Head of caudate nucleus (tissue), 42 donors: ENCODE results near the gene PAXX.
"Not testable (repeated sequence)": the region's sequence is repeated elsewhere in the genome, so short reads cannot be mapped to it uniquely, and the experiment has no call there.

ENCODE experiments used
- DNase-seq, 42 donors: peaks; one replicate each; pipeline versions ENCODE4 v3.0.0 to v3.0.0-alpha.2; 2020 to 2021; ENCODE audit warnings: mixed read lengths in 7 of 42
- intact Hi-C: fragments of 100-400 bp; cut with DNase I; formaldehyde crosslinking; loops from one replicate; pipeline ENCODE4 v1.15.0; 2022

Gene PAXX

GRCh38 chr9:136994180-136994887, 2.1 kb downstream of the PAXX start:
- no peak for DNase-seq
- intact Hi-C loops: no loop called here

DNA sequence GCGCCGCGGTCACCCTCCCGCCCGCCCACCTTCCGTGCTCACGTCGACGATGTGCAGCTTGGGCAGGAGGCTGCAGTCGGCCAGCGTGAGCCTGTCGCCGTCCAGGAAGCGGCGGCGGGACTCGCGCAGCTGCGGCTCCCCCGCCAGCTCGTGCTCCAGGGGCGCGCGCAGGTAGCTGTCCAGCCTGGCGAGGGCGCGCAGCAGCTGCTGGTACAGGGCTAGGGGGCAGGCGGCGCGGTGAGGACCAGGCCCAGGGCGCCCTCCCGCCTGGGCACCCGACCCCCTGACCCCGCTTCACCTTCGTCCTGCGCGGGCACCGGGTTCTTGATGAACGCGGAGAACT, 2.6 kb downstream of the PAXX start:
- intact Hi-C loops: no loop called here
- no peak for DNase-seq

DNA sequence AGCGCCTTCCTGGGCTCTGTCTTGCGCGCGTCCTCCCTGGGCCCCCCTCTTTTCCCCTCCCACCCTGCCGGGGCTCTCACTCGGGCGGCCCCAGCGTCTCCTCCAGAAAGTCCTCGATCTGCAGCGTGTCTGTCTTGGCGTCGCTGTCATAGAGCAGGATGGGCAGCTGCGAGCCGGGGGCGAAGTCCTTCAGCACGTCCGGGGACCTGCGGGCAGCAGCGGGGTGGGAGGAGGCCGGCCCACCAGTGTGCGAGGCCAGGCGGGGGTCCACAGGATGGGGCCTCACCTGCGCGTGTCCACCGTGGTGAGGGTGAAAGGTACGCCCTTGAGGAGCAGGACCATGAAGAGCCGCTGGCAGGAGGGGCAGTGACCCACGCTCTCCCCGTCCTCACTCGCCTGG, 3.1 kb downstream of the PAXX start:
- intact Hi-C loops: no loop called here
- DNase-seq: no peak

- DNase-seq: peak in 13 of 42 donors; percentile 27 to 68 (median 54)
- intact Hi-C loops: no loop called here
Measured at GRCh38 chr9:136995772-136996311, 3.6 kb downstream of the PAXX start.

GRCh38 chr9:136996361-136997292, 4.4 kb downstream of the PAXX start, which contains the start of gene CLIC3:
CLIC3 (minus strand) TSS chr9:136996568; CDS start chr9:136996543, 25 bp downstream.
- peak in 2 of 42 donors; percentile 9 to 40 for DNase-seq
- intact Hi-C loops: no loop called here

DNA sequence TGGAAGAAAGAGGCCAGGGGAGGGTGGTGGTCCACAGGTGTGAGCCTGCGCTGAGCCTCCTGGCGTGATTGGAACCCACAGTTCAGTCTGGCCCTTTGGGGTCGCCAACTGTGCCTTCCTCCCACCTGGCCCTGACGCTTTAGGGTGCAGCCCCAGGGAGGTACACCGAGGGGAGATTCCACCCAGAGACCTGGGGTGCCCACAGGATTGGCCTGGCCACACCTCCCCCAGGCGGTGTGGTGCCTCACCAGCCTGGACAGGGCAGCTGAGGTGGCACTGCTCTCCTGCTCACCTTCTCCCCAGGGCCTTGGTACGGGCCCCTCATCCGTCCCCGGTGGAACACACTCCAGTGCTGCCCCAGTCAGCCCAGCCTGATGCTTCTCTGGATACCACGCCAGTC, 5.1 kb downstream of the PAXX start:
- intact Hi-C loops: no loop called here
- DNase-seq: peak in 1 of 42 donors; percentile 8

DNA sequence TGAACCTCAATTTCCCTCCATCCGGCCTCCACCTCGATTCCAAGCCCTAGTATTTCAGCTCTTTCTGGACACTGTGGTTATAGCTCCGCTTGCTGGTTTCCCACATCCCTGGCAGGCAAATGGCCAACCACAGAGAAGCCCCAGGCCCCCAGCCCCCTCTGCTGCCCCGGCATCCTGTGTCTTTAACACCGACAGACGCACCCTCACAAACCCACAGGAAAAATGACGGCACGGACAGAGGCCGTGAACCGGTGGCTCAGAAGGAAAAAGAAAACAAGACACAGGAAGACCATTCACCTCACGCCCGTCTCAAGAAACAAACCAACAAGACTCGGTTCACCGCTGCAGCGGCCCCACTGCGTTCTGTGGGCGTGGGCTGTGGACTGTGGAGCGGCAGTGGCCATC, 5.6 kb downstream of the PAXX start:
- no peak for DNase-seq
- intact Hi-C loops: no loop called here

- intact Hi-C loops: no loop called here
Measured at GRCh38 chr9:137000177-137000930, 8.1 kb downstream of the PAXX start.

DNA sequence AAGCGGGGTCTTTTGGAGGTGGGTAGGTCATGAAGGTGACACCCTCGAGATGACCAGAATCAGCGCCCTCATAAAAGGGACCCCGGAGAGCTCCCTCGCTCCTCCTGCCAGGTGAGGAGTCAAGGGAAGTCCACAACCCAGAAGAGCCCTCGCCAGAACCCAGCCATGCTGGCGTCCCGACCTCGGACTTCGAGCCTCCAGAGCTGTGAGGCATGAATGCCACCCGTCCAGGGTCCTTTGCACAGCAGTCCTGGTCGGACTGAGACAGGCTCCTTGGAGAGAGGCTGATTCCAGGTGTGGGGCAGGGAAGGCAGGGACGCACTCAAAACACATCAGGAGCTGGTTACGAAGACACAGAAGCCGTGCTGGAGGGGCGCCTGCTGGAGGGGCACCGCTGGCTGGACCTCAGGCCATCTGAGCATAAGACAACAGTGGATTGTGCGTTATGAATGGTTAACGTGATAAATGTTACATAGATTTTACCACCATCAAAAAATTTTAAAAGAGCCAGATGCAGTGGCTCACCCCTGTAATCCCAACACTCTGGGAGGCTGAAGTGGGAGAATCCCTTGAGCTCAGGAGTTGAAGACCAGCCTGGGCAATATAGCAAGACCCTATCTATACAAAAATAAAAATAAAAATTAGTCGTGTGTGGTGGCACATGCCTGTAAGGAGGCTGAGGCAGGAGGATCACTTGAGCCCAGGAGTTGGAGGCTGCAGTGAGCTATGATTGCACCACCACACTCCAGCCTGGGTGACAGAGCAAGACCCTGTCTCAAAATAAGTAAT, 9.8 kb downstream of the PAXX start:
- DNase-seq: no peak
- intact Hi-C loops: no loop called here

More at GRCh38 chr9:137000177-137000930, 8.1 kb downstream of the PAXX start:
- DNase-seq: no peak

DNA sequence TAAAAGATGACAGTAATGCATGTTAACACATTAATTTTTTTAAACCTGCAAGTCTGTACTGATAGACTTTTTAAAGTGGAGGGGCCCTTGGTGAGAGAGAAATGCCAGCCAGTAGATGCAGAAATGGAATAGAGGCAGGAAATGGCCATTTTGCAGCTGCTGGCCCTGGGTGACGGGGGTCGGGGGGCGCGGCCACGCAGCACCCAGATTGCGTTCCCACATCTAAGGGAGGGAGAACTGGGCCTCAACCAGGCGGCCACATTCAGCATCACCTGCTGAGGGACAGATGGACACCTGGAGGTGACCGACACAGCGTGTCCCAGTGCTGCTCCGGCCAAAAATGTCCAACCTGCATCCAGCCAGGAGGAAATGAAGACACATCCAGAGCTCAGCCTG, 10.4 kb downstream of the PAXX start:
- intact Hi-C loops: no loop called here
- no peak for DNase-seq

GRCh38 chr9:137004285-137004684, 12.1 kb downstream of the PAXX start:
- DNase-seq: peak in 20 of 42 donors; percentile 43 to 81 (median 60)
- intact Hi-C loops: not testable (repeated sequence)

DNA sequence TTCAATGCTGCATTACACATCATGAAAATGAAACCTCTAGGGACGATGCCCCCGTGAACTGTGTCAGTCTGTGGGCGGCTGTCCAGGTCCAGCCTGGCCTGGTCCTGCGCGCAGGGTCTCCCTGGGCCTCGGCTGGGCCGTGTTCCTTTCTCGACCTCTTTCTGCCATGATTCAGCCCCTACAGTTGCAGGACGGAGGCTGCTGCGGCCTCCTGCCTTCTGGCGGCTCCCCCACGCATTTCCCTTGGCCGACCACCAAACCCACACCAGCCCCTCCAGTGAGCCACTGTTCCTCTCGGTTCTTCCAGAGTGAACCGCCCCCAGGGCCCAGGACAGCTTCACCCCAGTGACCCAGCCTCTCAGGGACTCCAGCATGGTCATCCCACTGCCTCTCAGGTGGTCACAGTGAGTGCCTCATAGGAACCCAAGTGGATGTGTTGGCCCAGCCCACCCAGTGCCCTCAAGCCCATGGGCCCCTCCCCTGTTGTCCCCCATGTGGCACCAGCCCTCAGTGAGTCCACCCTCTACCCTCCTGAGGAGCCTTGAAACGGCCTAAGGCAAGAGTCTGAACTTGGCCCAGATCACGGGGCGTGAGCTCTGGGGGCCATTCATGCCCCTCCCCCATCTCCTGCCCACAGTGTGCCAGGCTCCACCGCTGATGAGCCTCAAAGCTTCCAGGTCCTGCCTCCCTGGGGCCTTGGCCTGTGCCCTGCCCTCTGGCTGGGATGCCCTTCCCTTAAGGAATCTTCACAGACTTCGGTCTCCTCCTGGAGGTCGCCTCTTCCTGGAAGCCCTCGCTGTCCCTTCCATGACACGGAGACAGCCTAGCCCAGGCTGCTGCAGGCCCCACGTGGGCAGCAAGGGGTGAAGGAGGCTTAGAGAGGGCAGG, 14.1 kb downstream of the PAXX start:
- DNase-seq: peak in 4 of 42 donors; percentile 28 to 56 (median 30)
- intact Hi-C loops: no loop called here

- peak in 1 of 42 donors; percentile 13 for DNase-seq
- intact Hi-C loops: no loop called here
Measured at GRCh38 chr9:137007108-137007815, 15.0 kb downstream of the PAXX start.

DNA sequence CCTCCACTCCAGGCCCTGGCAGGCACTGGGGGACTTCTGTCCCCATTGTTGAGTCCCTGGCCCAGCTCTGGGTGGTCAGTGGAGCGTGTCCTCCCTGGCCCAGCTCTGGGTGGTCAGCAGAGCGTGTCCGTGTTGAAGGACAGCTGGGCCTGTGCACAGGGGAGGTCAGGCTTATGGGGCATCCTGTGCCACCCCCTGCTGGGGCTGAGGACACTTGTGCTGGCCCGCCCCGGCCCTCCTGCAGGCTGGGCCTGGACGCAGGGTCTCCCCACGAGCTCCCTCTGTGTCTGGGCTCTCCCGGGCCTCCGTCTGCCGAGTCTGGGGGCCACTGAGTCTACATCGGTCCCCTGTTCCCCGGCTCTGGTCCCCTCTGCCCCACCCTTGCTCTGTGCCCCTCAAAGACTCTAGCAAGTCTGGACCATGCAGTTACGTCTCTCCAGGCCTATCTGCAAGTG, 15.6 kb downstream of the PAXX start:
- DNase-seq: no peak
- intact Hi-C loops: no loop called here

DNA sequence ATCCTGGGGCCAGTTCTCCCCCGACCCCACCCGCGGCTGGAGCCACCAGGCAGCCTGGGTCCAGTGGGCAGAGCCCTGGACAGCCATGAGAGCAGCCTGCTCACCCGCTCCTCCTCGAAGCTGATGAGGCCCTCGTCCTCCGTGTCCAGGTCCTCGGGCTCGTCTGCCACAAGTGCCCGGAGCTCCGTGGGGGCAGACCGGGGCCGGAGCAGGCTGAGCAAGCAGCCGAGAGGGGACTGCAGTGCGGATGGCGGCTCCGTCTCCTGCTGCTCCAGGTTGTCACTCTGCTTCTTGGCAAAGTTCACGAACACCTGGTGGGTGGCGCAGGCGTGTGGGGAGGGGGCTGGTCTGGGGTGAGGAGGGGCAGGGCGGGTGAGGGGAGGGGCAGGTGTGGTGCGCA, 16.1 kb downstream of the PAXX start:
- no peak for DNase-seq
- intact Hi-C loops: no loop called here

GRCh38 chr9:137009217-137009616, 17.0 kb downstream of the PAXX start:
- intact Hi-C loops: no loop called here
- DNase-seq: no peak
